ENCODE data around the gene AK8. TPM values are rescaled to one million over a fixed set of nuclear protein-coding genes. Genes with fewer than 3 reads are reported as not detected.

AK8 gene
- total RNA-seq, 1 donor from 2014 or later, result 0.48 TPM

Other genes starting within 250 kb of the AK8 start
- gene DDX31, start 208.3 kb downstream of the AK8 start, total RNA-seq (ENCODE audit: insufficient read depth, low replicate concordance), result 15.4 TPM
- 10.6 TPM for gene GTF3C4, start 207.8 kb downstream of the AK8 start, total RNA-seq (ENCODE audit: insufficient read depth, low replicate concordance)
- gene SPACA9, start 614 bp upstream of the AK8 start, total RNA-seq (ENCODE audit: insufficient read depth, low replicate concordance), result 3.1 TPM
- 36.4 TPM for gene TSC1, start 66.3 kb upstream of the AK8 start, total RNA-seq (ENCODE audit: insufficient read depth, low replicate concordance)
- gene GFI1B, start 100.4 kb upstream of the AK8 start, total RNA-seq (ENCODE audit: insufficient read depth, low replicate concordance), result 0.48 TPM
- 15.4 TPM for gene GTF3C5, start 152.7 kb upstream of the AK8 start, total RNA-seq (ENCODE audit: insufficient read depth, low replicate concordance)
- gene CEL, start 183.7 kb upstream of the AK8 start, total RNA-seq (ENCODE audit: insufficient read depth, low replicate concordance), result not detected
- 21.9 TPM for gene RALGDS, start 243.0 kb upstream of the AK8 start, total RNA-seq (ENCODE audit: insufficient read depth, low replicate concordance)

All from umbilical cord (tissue), 1 donor.